Mucosa of descending colon (tissue), 3 donors: ENCODE results near the gene PBX4. TPM values are rescaled to one million over a fixed set of nuclear protein-coding genes. Genes with fewer than 3 reads are reported as not detected.

Experiments
- ATAC-seq: fragments of 200-7000 bp; cut with Tn5 transposase; one replicate; pipeline ENCODE4 v1.9.1; 2020; ENCODE audit warnings: mild to moderate bottlenecking, moderate library complexity
- DNase-seq, 3 donors: peaks; one replicate each; pipeline ENCODE4 v3.0.0-alpha.2; 2020
- H3K36me3 ChIP-seq: fragments of 200-600 bp; one replicate; pipeline ENCODE4 v1.8.0; 2021; ENCODE audit warnings: low read depth, mild to moderate bottlenecking
- H3K4me1 ChIP-seq: fragments of 200-600 bp; one replicate; pipeline ENCODE4 v1.8.0; 2021; ENCODE audit warnings: low read depth, mild to moderate bottlenecking
- H3K4me3 ChIP-seq: fragments of 200-600 bp; one replicate; pipeline ENCODE4 v1.8.0; 2021; ENCODE audit warnings: mild to moderate bottlenecking
- H3K9me3 ChIP-seq: fragments of 200-600 bp; one replicate; pipeline ENCODE4 v1.8.0; 2021; ENCODE audit warnings: mild to moderate bottlenecking
- CTCF ChIP-seq: fragments of 200-600 bp; IDR thresholded peaks from one replicate; pipeline ENCODE4 v1.8.0; 2022; ENCODE audit warnings: antibody characterized with exemption, mild to moderate bottlenecking
- intact Hi-C, 2 donors: fragments of 100-400 bp; cut with DNase I in 1 of 2; cut with micrococcal nuclease in 1 of 2; formaldehyde crosslinking; loops; one replicate each; pipeline versions ENCODE4 v1.11.0 to v1.11.1; 2022; cut with DNase I, micrococcal nuclease
- total RNA-seq, 3 donors: library from RNA; stranded (reverse); fragmentation: NEBNext Ultra II Directional in 2 of 3; extraction: Animal tissue kit (Norgen Biotek cat#: 25700) in 2 of 3; gene quantifications; one replicate each; pipeline versions ENCODE4 v1.2.1 to v1.2.4, GENCODE V29; 2021 to 2023
- donor health status: DM: no; HTN: no; CAD: no; lungs with moderate emphysema.
- donor health status: DM: no; HTN: no; CAD: no.
- donor health status: DM: no; HTN: yes; CAD: no.

The PBX4 gene
- total RNA-seq, 3 donors from 2014 or later, result 2.8 to 6.2 (median 4.6) TPM

DNA sequence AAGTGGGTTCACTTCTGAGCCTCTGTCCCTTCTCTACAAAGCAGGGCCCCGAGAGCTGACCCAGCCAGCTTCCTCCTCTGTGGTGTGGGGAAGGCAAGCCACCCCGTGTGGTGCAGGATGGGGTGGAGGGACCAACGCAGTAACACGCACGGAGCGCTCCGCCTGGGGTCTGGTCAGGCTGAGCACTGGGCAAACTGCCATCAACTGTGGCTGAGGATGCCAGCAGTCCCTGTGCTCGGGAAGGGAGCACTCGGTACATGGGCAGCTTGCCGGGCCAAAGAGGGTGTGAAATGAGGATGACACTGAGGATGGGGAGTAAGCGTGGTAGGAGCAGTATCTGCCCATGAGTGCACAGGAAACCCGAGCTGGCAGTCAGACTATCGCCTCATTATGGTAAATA is 32.6 kb upstream of the PBX4 start:
- ATAC-seq (no peak), DNase-seq (no peak)
- no peaks in the 10 kb centered on the region for H3K4me1 ChIP-seq
- H3K36me3 ChIP-seq, result peaks cover 7% of the 10 kb centered on the region
- no peak for TF ChIP-seq CTCF
- H3K9me3 ChIP-seq, result no peaks in the 10 kb centered on the region
- H3K4me3 ChIP-seq, result no peak overlapping the region
- intact Hi-C loops, result no loop called here

DNA sequence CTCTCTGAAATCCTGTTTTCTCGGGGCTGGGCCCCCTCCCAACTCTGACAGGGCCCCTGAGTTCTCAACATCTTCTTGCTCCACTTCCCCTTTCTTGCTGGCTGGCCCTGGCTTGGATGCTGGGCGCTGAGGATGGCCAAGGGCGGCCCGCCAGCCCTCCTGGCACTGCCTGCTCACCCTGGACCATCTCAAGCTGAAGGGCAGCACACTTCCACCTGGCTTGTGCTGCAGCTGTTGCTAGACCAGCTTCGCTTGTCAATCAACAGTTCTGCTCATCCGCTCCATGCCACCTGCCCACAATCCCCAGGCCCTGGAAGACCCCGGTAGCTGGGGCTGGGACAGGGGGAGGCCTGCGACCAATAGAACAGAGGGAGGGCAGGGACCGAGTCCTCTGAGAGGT is 31.8 kb upstream of the PBX4 start:
- Histone ChIP-seq H3K36me3 (peaks cover 7% of the 10 kb centered on the region), H3K9me3 (no peaks in the 10 kb centered on the region), H3K4me3 (no peak overlapping the region), H3K4me1 (no peaks in the 10 kb centered on the region)
- ATAC-seq (no peak), DNase-seq (no peak)
- intact Hi-C loops, result no loop called here
- TF ChIP-seq CTCF, result no peak

DNA sequence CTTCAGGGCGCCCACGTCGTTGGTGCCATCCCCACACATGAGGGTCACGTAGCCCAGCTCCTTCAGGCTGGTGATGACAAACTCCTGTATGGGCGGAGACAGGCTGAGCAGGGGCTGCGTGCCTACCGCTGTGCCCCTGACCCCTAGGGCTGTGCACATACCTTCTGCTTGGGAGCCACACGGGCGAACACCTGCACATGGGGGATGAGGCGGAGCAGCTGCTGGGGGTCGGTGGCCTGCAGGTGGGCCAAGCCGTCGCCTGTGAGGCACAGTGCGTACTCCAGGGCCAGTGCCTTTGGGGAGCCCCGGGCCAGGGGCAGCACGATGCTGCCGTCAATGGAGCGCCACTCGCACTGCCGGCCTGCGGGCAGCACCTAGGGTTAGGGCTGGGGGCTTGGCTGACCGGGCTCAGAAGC is 31.1 kb upstream of the PBX4 start:
- no peak for TF ChIP-seq CTCF
- intact Hi-C loops, result no loop called here
- Histone ChIP-seq H3K4me1 (no peaks in the 10 kb centered on the region), H3K9me3 (no peaks in the 10 kb centered on the region), H3K4me3 (no peak overlapping the region), H3K36me3 (peaks cover 7% of the 10 kb centered on the region)
- ATAC-seq, result no peak
- DNase-seq, result no peak

DNA sequence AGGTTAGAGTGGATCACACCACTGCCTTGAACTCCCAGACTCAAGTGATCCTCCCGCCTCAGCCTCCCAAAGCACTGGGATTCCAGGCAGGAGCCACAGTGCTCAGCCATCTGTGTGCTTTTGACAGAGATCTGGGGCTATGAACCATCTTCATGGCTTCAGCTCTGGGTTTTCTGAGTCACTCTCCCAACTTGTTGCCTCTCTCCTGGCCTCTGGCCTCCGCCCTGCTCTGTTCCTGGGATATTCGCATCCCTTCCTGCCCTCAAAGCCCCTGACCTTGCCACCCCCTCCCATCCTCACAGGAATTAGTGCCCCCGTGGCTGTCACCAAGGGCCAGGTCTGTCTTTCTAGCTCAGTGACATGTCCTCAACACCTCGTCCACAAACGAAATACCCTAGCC is 30.7 kb upstream of the PBX4 start:
- ATAC-seq (no peak), DNase-seq (no peak)
- H3K4me1 ChIP-seq, result no peaks in the 10 kb centered on the region
- TF ChIP-seq CTCF, result no peak
- peaks cover 7% of the 10 kb centered on the region for H3K36me3 ChIP-seq
- intact Hi-C loops, result no loop called here
- H3K4me3 ChIP-seq, result no peak overlapping the region
- no peaks in the 10 kb centered on the region for H3K9me3 ChIP-seq

DNA sequence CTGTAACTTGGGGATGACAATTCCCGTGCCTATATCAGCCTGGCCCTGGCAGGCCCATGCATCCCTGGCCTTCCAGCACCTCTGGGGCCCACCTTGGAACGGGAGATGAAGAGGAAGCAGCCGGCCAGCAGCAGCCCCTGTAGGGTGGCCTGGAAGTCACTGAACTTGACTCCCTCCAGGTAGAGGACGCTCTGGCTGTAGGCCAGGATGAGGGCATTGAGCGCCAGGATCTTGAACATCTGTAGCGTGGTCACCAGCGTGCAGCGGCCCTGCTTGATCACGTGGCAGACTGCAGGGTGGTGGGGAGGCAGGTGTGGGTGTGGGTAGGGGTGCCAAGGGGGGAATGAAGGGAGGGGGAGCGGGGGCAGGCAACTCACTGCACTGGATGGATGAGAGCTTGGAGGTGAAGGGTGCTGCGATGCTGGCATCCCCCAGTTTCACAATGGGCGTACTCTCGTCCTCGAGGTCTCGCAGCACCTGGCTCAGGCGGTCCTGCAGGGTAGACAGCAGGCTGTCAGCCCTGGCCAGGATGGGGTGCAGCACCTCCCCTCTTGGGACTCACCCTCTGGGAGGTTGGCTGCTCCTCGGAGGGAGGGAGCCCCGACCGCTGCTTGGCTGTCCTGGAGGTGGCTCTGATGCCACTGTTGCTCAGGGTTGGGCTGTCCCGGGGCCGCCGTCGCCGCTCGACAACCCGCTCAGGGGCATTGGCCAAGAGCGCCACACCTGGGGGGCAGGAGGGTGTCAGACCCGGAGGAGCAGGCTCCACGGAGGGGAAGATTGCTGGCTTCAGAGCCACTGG is 28.7 kb upstream of the PBX4 start:
- Histone ChIP-seq H3K4me1 (no peaks in the 10 kb centered on the region), H3K36me3 (no peaks in the 10 kb centered on the region), H3K9me3 (no peaks in the 10 kb centered on the region), H3K4me3 (no peak overlapping the region)
- no peak for TF ChIP-seq CTCF
- no peak for ATAC-seq
- DNase-seq, result peak in 1 of 3 donors; percentile 50
- intact Hi-C loops, result no loop called here
